Thyroid gland (tissue), 4 donors: ENCODE results near the gene RPL34. TPM values are rescaled to one million over a fixed set of nuclear protein-coding genes. Genes with fewer than 3 reads are reported as not detected.

ENCODE experiments used
- DNase-seq, 2 donors: peaks; one replicate each; pipeline ENCODE4 v3.0.0-alpha.2; 2019
- H3K27ac ChIP-seq, 3 donors: fragments of 200-600 bp; sonication (generic); 1 replicate in 2 of 3; 2 replicates in 1 of 3; pipeline ENCODE4 v1.5.1; 2016 to 2019; ENCODE audit warnings: mild to moderate bottlenecking in 1 of 3, moderate library complexity in 1 of 3
- H3K27me3 ChIP-seq: fragments of 200-600 bp; sonication (generic); one replicate; pipeline ENCODE4 v1.5.1; 2019
- H3K36me3 ChIP-seq, 2 donors: fragments of 200-600 bp; sonication (generic); one replicate each; pipeline ENCODE4 v1.5.1; 2016 to 2019
- H3K4me1 ChIP-seq, 2 donors: fragments of 200-600 bp; sonication (generic); one replicate each; pipeline ENCODE4 v1.5.1; 2017 to 2019
- H3K4me3 ChIP-seq, 3 donors: fragments of 200-600 bp; sonication (generic); replicated peaks in 1 of 3; 1 replicate in 2 of 3; 2 replicates in 1 of 3; pipeline ENCODE4 v1.5.1; 2016; ENCODE audit warnings: mild to moderate bottlenecking in 1 of 3
- H3K9me3 ChIP-seq: fragments of 200-600 bp; sonication (generic); one replicate; pipeline ENCODE4 v1.5.1; 2017
- POLR2A ChIP-seq, 2 donors: fragments of 450-650 bp; IDR thresholded peaks; one replicate each; pipeline ENCODE4 v1.6.1; 2017; ENCODE audit warnings: antibody characterized with exemption in 2 of 2, mild to moderate bottlenecking in 2 of 2, moderate library complexity in 1 of 2
- WGBS, 2 donors: methylation state at CpG; one replicate each; pipeline ENCODE4 v1.1.5; 2017; 5-methylcytosine and 5-hydroxymethylcytosine counted together
- intact Hi-C: fragments of 100-400 bp; cut with DNase I; formaldehyde crosslinking; loops from one replicate; pipeline ENCODE4 v1.15.1; 2023
- small RNA-seq: library from RNA; depleted of rRNA; stranded (forward); fragments of <200 nt; gene quantifications from one replicate; pipeline ENCODE3, GENCODE V24; 2016
- total RNA-seq, 4 donors: library from RNA; depleted of rRNA; stranded (reverse); fragments of >200 nt; gene quantifications; one replicate each; pipeline ENCODE4 v1.2.3, GENCODE V29; 2016
- TF ChIP-seq, protein P1 (sequence below), 6 experiments: fragments of 200-600 bp in 3 of 6; fragments of 450-650 bp in 3 of 6; sonication (generic) in 3 of 6; IDR thresholded peaks; one replicate each; pipeline ENCODE4 v1.5.1; 2016 to 2019; ENCODE audit warnings: antibody characterized with exemption in 6 of 6, mild to moderate bottlenecking in 2 of 6, inconsistent platforms in 1 of 6, moderate library complexity in 1 of 6

The RPL34 gene
- total RNA-seq, 4 donors from 2014 or later = 735 to 3,219 (median 917) TPM

DNA sequence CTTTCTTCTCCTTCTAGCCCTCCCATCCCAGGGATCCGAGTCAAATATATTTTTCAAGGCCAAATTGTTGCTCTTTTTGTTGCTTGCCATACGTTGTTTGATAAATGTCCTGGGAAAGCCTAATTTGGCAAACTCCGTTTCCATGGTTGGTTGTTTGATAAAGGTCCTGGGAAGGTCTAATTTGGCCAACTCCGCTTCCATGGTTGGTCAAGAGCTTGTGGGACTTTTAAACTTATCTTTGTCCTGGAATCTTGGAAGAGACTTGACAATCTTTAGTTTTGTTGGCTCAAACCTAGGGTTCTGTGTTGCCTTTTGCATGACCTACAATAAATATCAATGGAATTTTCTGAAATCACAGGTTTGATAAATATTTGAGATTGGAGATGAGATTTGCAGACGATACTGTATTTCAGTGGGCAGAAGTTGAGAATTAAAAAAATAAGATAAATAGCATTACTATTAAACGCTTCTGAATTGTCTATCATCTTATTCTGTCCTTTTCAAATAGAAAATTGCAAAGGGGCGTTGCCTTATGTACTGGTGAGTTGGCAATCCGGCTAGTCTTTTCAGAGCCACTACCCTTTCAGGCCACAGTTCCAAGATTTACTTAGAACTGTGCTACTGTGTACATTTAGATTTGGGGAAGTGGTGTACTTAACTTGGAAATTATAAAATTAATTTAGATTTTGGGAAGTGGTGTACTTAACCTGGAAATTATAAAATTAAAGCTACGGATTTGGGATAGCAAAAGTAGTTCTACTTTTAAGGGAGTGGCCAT lies 30.8 kb downstream of the RPL34 start:
- peak overlapping the region; percentile 49 to 95 (median 52) for H3K4me3 ChIP-seq
- no peaks in the 10 kb centered on the region for H3K27me3 ChIP-seq
- H3K27ac ChIP-seq = peak overlapping the region in 2 of 3 donors; percentile 58 to 94
- 3 to 5% methylated on average over 9 of the region's 9 CpGs for whole genome bisulfite sequencing, 2 donors
- H3K36me3 ChIP-seq = peaks cover 0 to 9% of the 10 kb centered on the region in 2 donors
- peaks cover 10 to 15% of the 10 kb centered on the region in 2 donors for H3K4me1 ChIP-seq
- no peaks in the 10 kb centered on the region for H3K9me3 ChIP-seq
- DNase-seq = no peak
- TF ChIP-seq POLR2A (IDR thresholded peaks at IDR 0.05) = no peak
- TF ChIP-seq, protein P1, sequence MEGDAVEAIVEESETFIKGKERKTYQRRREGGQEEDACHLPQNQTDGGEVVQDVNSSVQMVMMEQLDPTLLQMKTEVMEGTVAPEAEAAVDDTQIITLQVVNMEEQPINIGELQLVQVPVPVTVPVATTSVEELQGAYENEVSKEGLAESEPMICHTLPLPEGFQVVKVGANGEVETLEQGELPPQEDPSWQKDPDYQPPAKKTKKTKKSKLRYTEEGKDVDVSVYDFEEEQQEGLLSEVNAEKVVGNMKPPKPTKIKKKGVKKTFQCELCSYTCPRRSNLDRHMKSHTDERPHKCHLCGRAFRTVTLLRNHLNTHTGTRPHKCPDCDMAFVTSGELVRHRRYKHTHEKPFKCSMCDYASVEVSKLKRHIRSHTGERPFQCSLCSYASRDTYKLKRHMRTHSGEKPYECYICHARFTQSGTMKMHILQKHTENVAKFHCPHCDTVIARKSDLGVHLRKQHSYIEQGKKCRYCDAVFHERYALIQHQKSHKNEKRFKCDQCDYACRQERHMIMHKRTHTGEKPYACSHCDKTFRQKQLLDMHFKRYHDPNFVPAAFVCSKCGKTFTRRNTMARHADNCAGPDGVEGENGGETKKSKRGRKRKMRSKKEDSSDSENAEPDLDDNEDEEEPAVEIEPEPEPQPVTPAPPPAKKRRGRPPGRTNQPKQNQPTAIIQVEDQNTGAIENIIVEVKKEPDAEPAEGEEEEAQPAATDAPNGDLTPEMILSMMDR (IDR thresholded peaks at IDR 0.05) = no peak
- intact Hi-C loops = no loop called here

DNA sequence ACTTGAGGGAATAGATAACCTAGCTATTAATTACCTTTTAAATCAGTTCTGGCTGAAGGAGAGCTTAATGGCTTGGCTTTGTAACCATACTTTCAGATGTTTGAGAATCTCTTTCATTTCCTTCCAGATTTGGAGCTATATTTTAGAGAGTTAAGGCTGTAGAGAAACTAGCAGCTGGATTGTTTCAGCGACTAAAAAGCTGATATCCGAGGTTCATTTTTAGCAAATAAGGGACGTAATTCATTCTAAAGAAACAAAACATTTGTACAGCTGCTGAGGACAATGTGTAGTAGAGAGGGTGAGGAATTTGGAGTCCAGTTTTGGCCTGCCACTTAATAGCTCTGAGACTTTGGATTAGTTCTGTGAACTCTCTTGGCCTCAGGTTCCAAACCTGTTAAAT lies 42.3 kb downstream of the RPL34 start:
- TF ChIP-seq, protein P1 (IDR thresholded peaks at IDR 0.05) = no peak
- TF ChIP-seq POLR2A (IDR thresholded peaks at IDR 0.05) = no peak
- Histone ChIP-seq H3K4me1 (no peaks in the 10 kb centered on the region), H3K27me3 (no peaks in the 10 kb centered on the region), H3K27ac (no peak overlapping the region), H3K36me3 (peaks cover 10 to 18% of the 10 kb centered on the region in 2 donors), H3K4me3 (no peak overlapping the region), H3K9me3 (no peaks in the 10 kb centered on the region)
- 89 to 91% methylated on average over 3 of the region's 3 CpGs for WGBS, 2 donors
- intact Hi-C loops = no loop called here
- no peak for DNase-seq

DNA sequence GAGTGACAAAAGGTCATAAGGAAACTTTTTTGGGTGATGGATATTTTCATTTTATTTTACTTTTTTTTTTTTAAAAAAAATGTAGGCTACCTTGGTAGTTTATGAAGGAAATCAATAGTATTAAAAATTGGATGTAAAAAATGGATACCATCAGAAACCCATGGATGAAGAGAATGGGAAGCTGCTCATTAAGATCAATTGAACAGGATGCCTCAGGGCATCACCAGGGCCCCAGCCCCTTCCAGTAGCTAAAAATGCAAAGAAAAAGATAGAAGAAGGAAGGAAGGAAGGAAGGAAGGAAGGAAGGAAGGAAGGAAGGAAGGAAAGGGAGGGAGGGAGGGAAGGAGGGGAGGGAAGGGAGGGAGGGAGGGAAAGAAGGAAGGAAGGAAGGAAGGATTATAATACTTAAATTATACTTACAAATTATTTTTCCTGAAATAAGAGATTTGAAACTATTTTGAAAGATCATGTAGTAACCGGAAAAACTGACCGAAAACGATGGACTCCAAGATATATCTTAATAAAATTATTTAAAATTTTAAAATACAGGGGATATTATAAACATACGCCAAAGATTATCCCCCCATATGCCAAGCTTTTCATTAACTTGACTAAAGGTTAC lies 54.1 kb downstream of the RPL34 start:
- Histone ChIP-seq H3K9me3 (no peaks in the 10 kb centered on the region), H3K27ac (no peak overlapping the region), H3K4me1 (no peaks in the 10 kb centered on the region), H3K36me3 (no peaks in the 10 kb centered on the region), H3K4me3 (no peak overlapping the region), H3K27me3 (no peaks in the 10 kb centered on the region)
- intact Hi-C loops = no loop called here
- no peak for DNase-seq
- TF ChIP-seq, protein P1 (IDR thresholded peaks at IDR 0.05) = no peak
- TF ChIP-seq POLR2A (IDR thresholded peaks at IDR 0.05) = no peak
- 73% methylated on average over 4 of the region's 4 CpGs for WGBS, 2 donors

Small RNA genes within 50 kb of the gene (small RNA-seq; reads per million reads assigned to genes)
- not detected for gene RNU6-431P

Other genes starting within 250 kb of the RPL34 start
- 1,000 to 10,000 TPM in 1 of 4 donors, 100 to 1,000 TPM in 1, 10 to 100 TPM in 2; 82.9 to 1,618 (median 118) TPM for gene OSTC, start 30.0 kb downstream of the RPL34 start, total RNA-seq
- gene ETNPPL, start 142.5 kb downstream of the RPL34 start, total RNA-seq = 1 to 10 TPM in 1 of 4 donors, under 1 TPM in 1, not detected in 2; 0.56 to 1.3 TPM